T-helper 1 cell (primary cell): ENCODE measurements around the gene FGFR2.

ENCODE experiments used
- DNase-seq, 5 donors: peaks; one replicate each; pipeline ENCODE4 v3.0.0-alpha.2; 2012 to 2020
- total RNA-seq, 4 donors: gene quantifications; one replicate each; lab custom pipeline; 2026; lab: John Stamatoyannopoulos, UW

Gene FGFR2
- 0.83 to 3.5 (median 1.7) reads per million in 4 donors for total RNA-seq

DNA sequence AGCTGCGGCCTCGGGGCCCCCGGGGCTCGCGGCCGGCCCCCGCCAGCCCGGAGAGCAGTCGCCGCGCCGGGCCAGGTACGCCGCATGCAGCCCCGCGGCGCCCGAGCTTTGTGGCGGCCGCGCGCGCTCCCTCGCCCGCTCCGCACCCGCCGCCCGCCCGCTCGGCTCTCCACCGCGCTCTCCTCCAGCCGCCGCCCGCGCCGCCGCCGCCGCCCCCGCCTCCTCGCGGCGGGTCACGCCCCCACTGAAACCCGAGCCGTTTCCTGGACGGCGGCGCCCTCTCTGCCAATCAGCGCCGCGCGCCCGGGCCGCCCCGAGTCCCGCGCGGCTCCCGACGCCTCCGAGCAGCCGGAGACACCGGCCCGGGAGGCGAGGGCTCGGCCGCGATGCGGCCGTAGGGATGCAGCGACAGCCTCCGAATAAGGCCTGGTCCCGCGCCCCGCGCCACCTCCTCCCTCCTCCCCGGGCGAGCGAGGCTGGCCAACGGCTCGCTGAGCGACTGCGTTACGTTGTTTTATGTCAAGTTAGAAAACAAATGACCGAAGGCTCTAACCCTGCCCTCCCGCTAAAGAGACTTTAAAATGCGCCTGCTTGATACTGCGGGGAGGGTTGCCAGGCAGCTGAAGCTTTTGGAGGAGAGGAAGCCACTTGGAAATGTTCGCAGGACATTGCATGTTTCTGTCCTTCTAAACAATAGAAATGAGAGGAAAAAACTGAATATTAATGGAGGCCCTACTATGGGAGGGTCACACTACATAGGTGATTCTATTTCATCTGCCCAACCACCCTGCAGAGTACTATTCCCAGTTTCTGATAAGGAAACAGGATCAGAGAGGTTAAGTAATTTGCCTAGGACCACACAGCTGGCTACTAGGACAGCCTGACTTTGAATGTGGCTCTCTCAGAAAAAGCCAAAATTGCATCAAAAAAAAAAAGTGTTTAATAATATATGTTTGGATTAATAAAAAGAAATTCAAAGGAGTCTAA, at the start of gene FGFR2:
FGFR2 (minus strand) TSS at position 182 of the 987 bp plus-strand sequence. CDS start 4,627 bp downstream, outside the sequence.
- peak in 1 of 5 donors; percentile 46 for DNase-seq

DNA sequence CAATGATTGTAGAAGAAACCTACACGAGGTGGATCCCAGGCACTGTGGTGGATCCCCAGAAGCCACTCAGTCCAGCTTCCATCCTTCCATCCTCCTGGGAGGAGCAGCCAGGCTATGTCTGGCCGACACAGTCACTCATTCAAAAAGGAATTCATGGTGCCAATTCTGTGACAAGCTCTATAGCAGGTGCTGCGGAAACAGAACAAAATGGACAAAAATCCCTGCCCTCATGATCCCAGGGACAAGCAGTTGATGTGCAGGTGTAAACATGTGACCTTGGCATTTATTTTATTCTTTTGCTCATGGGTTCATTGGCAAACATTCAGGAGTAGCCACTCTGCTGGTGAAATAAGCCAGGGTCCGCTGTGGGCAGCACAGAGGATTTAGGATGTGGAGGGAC, 49.2 kb upstream of the FGFR2 start:
- no peak for DNase-seq

DNA sequence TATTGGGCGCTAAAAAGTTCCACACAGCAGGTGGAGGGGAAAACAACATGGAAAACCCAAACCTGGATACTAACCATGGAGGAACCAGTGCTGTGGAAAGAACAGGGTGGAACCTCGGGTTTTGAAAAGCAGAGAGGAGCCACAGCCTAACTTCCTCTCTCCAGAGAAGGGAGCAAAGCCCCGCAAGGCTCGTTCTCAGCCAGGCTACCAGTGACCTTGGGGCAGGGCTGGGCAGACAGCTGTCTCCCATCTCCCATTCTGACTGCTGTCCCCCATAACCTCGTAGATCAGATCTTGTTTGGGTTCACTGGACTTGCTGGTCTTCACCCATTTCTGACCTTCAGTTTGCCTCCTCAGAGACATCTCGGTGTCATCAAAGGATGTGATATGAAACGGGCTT, 47.5 kb upstream of the FGFR2 start:
- no peak for DNase-seq

DNA sequence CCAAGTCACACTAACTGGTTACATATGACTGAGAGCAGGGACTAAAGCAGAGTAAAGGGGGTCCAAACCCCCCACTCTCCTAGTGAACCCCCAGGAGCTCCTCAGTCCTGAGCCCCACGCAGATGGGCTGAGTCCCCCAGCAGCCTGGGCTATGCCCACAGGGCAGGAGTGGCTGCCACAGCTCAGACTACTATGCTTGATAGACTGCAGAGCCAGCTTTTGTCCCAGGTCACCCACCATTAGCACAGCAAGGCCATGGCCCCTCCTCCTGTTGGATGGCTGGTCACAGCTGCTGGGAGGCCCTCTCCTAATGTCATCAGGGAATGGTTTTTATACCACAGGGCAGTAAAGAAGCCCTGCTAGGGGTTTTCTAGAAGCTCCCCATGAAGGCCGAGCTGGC, 46.3 kb upstream of the FGFR2 start:
- DNase-seq = no peak

DNA sequence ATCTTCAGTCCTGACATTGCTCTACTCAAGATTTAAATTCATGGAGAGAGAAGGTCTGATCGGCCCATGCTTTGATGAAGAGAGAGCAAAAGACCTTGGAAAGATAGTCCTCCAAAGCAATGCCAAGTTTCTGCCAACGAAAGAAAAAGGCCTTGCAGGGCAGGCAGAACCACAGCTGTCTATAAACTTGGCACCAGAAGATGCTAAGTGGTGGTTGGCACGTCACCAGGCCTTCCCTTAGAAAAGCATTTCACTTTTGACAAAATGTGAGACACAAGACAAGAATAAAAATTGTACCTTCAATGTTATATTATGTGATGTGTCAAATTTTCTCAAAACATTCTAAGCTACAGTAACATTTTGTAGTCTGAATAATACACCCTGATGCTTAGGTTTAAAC, 42.0 kb upstream of the FGFR2 start:
- no peak for DNase-seq

DNA sequence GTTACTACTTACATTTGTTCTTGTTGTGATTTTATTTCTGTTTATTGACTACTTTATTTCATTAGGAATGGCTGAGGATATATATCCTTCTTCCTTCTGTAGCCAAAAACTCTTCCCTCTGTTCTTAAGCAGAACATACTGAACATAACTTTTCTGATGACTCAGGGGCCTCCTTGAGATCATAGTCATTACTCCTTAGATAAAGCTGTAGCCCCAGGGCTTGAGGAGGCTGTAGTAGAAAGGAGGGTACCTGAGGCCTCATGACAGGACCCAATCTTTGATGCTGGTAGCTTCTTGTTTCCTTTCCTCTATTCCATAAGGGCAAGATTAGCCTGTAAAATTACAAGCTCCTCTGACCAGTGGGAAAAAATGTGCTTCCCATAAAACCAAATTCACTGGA, 41.2 kb upstream of the FGFR2 start:
- DNase-seq = no peak

DNA sequence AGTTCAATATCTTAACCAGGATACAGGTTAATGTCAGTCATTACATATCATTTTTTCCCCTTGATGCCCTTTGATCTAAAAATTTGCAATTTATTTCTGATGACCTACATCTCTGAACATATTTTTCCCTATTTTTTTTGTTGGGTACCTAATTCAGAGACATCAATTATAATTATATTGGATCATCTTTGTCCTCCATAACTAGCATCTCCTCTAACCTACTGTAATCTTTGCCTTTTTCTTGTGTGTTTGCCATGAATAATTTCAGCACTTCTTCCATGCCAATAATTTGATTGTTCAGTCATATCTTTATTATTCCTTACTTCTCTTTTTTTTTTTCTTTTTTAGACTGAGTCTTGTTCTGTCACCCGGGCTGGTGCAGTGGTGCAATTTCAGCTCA, 39.2 kb upstream of the FGFR2 start:
- no peak for DNase-seq

DNA sequence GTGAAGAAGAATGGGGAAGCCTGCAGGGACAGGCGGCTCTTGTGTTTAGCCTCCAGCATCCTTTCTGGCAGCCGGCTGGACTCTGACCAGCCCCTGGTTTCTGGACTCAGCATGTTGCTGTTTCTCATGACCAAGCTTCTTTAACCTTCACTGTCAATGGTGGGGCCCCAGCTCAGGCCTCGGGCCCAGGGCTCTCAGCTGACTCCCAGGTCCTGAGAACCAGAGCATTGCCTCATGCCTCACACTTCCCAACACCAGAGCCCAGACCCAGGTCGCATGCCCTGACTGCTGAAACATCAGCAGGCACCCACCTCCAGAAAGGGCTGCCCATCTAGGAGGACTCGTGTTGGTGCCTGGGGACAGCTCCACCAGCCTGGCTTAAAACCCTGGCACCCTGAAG, 34.8 kb upstream of the FGFR2 start:
- DNase-seq = no peak

DNA sequence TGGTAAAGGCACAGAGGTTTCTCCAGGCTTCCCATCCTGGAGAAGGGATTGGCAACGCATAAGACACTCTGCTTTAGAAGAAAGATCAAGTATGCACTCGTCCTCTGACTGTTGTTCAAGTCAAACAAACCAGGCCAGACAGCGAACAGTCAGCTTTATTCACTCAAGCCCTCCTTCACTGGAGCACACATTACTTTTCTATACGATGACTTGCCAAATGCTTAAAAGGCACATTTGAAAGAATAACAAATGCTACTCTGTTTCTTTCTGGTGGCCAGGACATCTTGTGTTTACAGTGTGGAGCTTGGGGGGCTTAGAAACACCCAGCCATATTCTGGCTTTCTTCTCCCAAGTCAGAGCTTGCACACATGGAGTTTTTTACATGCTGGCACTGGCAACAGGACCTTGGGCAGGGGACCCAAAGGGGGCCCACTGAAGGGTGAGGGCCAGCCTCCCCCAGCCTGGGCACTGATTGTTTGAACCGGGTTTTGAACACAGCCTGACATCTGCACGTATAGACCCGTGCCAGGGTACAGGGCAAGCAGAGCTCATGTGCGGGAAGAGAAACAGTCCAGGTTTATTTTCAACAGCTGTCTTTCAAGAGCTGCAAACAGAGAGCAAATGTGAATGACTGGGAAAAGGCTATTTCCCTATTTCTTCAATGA, 33.3 kb upstream of the FGFR2 start:
- no peak for DNase-seq

DNA sequence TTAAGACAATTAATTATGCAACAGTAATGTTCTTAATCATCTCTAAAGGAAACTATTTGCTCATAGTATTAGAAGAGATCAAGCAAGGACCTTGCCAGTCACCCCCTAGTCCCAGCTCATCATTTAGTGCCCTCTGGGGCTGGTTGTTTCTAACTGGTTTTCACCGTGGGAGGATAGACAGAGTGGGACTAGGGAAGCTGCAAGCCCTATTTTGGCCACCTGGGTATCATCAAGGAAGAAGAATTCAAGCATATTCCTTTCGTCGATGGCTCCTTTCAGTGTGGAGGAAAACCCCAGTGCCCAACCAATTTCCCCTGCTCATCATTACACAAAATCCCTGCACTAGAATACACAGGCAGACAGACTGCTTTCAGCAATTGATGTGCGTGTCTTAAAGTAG, 30.6 kb upstream of the FGFR2 start:
- DNase-seq = no peak

DNA sequence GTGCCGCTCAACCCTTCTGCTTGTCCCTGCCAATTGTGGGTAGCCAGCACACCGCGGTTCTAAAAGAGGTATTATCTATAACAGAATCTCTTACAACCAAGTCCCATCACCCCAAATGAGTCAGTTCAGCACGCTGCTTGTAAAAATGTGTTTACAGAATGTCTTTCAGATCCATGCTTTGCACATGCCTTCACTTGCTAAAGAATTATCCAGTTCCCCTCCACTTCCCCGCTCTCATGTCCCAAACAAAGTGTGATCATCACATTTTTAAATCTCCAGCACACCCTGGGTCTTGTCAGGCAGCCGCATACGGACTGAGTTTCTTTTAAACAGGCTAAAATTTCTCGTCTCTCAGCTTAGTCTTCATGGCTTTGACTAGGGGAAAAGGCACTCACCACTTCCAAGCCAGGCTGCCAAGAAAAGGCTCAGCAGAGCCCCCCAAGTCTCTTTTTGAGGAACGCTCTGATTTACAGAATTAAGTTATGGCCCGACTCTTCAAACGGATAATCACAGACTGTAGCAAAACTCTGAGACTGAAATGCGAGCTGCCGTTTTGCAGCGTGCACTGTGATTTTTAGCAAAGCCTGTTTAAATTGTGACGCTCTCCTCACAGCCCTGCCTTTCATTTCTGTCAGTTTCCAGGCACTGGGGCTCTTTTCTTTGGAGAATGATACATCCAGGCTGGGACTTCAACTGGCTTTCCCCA, 29.8 kb upstream of the FGFR2 start:
- no peak for DNase-seq

DNA sequence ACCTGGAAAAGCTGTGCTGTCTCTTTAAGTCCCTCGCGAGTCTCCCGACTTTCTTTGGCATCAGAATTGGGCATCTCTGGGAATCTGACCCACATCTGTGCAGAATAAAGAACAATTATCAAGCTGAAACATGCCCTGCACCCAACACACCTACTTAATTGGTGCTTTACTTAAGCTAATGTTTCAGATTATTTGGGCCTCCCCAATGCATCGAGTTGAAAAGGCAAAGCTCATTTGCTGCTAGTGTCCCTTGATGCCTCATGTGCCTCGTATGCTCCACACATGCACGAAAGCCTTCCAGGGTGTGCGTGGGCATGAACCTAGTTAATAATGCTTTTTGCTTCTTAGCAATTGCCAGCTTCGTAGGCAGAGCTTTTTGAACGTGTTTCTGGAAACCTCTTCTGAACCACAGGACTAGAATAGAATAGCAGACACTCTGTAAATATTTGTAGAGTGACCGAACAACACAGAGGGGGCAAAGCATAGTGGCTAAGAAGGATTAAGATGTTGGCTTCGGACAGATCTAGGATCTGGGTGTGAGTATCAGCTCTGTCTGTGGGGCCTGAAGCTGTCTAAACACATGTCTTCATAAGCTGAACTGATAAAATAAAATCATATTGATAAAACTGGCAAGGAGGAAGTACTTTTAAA, 26.7 kb upstream of the FGFR2 start:
- no peak for DNase-seq

DNA sequence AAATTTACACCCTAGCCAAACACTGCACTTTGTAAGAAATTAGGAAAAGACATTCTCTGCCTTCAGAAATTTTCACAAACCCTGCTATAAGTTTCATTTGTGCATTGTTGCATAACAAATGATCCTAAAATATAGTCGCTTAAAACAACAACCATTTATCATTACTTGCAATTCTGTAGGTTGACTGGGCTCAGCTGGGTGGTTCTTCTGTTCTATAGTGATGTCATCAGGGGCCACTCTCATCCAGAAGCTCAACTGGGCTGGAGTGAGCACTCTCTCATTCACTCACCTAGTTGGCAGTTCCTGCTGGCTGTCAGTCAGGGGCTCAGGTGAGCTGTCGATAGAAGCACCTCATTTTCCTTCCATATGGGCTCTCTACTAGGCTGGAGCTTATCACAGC, 20.7 kb upstream of the FGFR2 start:
- DNase-seq = no peak

DNA sequence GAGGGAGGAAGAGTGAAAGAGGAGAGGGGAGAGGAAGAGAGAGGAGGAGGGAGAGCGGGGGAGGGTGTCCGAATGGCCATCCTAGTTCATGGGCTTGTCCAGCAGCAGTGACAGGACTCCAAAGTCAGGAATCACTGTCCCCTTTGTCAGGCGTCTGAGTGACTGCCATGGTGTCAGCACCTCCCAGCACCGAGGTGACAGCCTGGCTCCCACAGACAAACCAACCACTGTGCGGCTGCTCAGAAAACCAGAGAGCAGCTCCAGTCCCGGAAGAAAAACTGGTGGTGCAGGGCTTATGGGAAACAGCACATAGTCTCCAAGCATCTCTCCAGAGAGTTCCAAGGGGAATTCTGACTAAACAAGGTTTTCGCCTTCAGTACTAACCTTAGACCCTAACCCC, 18.9 kb upstream of the FGFR2 start:
- no peak for DNase-seq

DNA sequence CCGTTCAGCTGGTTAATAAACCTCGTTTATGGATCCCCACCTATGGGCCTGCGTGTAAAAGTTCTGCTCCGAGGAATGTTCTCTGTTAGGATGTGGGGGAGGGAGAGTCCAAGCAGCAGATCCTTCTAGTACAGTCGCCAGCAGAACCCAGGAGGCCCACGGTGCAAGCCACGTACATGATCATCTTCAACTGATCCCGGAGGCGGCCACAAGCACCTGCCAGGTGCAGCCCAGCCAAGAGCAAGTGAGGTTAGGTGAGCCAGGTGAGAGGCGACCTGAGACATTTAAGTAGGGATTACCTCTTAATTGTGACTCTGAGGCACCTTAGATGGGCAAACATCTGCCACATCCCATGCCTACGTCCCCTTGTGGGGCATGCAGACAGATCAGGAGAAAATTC, 18.0 kb upstream of the FGFR2 start:
- no peak for DNase-seq

DNA sequence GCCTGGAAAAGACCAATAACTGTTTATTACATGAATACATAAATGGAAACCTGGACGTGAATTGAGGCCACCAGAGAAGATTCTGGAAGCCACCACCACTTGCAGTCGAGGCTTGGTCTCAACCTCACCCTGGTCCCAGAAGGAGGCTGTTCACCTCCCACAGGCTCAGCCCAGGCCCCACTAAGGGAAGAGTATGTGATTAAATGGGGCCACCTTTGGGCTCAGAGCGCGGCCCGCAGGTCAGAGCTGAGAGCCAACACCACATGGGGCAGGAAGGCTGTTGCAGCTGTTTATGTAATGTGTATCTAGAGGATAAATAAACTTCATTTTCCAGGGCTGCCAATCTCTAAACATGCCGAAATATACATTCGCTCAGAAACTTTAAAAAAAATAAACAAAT, 17.6 kb upstream of the FGFR2 start:
- DNase-seq = no peak

DNA sequence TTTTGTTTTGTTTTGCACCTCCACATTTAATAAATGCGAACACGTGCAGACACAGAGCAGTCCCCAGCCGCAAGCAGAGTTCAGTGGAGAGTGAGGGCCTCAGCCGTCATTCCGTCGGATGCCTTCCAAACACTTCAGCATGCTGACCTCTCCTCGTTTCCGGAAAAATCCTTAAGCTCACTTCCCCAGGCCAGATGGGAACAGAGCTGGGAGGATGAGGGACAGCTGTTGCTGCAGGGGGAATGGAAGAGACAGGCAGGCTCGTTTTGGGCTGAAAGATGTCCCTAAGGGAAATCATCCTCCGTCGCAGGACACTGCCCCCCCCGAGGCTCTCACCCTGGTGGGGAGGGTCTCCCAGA, 17.2 kb upstream of the FGFR2 start:
- no peak for DNase-seq

DNA sequence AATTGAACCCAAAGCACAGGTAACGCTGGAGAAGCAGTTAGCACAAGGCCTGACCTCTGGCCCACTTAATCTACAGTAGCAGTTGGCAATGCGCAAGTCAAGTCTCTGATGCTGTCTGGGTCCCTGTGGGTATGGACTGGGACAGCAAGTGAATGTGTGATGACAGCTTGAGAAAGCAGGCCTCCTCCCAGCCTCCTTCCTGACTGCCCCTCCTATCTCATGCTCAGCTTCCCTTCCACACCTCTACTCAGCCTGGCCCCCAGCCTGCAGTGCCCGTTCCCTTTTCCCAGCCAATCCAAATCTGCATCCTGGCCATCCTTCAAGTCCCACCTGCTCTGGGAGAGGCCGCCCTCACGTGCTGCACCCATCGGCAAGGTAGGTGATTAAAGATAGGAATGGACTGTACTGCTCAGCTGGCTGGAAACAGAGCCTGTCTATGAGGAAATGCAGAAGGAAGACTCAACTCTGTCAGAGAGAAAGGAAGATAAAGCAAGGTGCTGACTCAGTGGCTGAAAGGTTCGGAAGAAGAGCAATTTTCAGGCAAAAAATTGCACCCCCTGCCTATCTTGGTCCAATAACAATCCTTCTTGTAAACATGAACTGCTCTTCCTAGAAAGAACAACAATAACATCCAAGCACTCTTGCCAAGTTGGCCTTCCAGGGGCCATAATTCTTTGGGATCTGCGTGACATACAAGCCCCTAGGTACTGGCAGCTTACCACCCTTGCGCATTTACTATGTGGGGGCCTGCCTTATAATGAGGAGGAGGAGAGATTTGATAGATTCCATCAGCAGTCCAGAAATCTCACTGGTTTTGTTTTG, 16.6 kb upstream of the FGFR2 start:
- DNase-seq = no peak

DNA sequence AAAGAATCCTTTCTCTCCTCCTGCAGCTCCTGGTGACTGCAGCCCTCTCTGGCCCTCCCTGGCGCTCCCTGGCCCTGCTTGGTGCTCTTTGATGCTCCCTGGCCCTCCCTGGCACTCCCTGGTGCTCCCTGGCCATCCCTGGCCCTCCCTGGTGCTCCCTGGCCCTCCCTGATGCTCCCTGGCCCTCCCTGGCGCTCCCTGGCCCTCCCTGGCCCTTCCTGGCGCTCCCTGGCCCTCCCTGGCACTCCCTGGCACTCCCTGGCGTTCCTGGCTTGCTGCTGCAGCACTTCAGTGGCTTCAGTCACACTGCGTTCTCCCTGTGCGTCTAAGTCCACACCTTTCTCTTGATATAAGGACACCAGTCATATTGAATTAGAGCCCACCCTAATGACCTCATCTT, 15.2 kb upstream of the FGFR2 start:
- DNase-seq = no peak

DNA sequence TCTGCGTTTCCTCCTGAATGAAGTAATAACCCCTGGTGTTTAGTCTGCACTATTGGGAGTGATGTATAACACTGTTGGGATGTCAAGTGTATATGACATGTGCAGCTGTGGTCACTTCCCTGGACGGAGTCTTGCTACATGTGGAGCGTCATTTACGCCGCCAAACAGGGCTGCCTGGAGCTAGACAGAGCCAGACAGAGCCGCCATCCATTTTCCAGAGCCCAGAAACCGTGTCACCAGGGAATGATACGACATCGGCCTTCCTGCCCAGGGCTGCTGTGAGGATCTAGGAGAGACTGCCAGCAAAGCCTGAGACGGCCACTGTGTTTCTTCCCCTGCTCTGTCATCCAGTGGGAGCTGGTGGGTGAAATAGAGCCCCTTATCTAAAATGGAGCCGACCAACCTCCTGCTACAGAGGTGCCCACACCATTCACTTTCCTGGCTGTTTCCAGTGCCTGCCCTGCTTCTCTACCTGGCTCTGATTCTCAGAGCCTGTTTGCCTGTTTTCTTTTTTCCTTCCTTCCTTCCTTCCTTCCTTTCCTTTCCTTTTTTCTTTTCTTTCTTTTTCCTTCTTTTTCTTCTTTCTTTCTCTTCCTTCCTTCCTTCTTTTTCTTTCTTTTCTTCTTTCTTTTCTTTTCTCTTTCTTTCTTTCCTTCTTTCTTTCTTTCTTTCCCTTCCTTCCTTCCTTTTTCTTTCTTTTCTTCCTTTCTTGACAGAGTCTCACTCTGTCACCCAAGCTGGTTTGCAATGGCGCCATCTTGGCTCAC, 13.3 kb upstream of the FGFR2 start:
- no peak for DNase-seq

DNA sequence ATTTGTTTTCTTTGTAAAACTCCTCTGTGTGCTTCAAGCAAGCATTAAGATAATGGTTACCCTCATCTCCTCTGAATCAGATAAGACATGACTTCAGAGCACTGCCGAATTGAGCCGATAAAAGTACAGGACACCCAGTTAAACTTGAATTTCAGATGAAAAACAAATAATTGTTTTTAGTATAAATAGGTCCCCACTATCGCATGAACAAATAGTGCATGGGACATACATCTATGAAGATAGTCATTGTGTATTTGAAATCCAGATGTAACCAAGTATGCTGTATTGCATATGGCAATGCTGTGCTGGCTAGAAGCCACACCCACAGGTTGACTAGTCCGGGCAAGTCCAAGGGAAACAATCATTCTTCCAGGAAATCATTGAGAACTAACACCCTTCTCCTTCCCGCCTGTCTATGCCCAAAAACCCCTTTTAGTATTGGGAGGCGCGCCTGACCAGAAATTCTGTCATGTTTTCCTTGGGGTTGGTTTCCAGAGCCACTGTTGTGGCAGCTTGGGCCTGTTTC, 12.6 kb upstream of the FGFR2 start:
- no peak for DNase-seq
